ENCODE measurements around the gene P3H4.

P3H4 gene

DNA sequence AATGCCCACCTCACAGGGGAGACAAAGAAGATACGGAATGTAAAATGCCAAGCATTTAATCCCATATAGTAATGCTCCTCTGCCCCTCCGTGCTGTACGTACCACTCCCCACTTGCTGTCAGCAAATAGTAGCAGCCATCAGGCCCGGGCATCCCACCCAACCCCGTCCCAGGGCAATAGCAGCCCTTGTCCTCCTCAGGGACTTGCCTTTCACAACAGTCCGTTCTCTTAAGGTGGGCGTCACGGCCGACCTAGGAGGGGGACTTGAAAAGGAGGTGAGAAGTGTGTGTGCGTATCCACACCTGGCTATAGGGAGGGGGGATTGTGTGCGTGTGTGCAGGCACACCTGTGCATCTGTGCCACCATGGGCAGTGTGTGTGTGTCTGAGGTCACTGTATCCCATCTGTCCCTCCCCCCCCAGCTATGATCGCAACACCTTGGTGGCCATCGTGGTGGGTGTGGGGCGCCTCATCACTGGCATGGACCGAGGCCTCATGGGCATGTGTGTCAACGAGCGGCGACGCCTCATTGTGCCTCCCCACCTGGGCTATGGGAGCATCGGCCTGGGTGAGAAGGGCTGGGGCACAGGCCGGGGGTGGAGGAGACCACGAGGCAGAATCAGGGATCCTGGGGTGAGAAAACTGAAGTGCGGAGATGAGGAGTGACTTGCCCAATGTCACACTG is 5.0 kb upstream of the P3H4 start:
- Histone ChIP-seq H3K14ac (ENCODE audit: low read length) (no peak overlapping the region), H3K9ac (ENCODE audit: low read length) (no peak overlapping the region), H2AK5ac (ENCODE audit: low read length) (no peak overlapping the region), H3K23ac (ENCODE audit: low read length) (no peak overlapping the region), H2AFZ (ENCODE audit: insufficient read depth, low read length, poor library complexity) (no peak overlapping the region), H3K79me2 (ENCODE audit: control insufficient read depth, insufficient read depth, low read length, poor library complexity) (peaks cover 9% of the 10 kb centered on the region), H4K12ac (ENCODE audit: low read depth, low read length) (no peak overlapping the region), H2BK12ac (ENCODE audit: low read length) (no peak overlapping the region), H3K4me3 (ENCODE audit: low read depth, low read length) (no peak overlapping the region), H3K36me3 (ENCODE audit: control insufficient read depth in 1 of 2, insufficient read depth in 2 of 2, low read length in 2 of 2) (peaks cover 35 to 41% of the 10 kb centered on the region in 2 experiments), H3K4me2 (ENCODE audit: low read length) (no peak overlapping the region), H3K9me3 (ENCODE audit: insufficient read depth, low read depth, low read length) (no peaks in the 10 kb centered on the region), H2BK5ac (ENCODE audit: low read depth, low read length, poor library complexity) (no peak overlapping the region), H3K79me1 (ENCODE audit: low read length) (peaks cover 15% of the 10 kb centered on the region), H2BK120ac (ENCODE audit: insufficient read depth, low read length, poor library complexity) (no peak overlapping the region), H3K27ac (ENCODE audit: low read depth, low read length) (no peak overlapping the region), H4K91ac (ENCODE audit: low read depth, low read length) (no peak overlapping the region), H3K27me3 (ENCODE audit: insufficient read depth, low read length) (no peaks in the 10 kb centered on the region), H3K4me1 (ENCODE audit: control insufficient read depth in 1 of 2, insufficient read depth in 2 of 2, low read length in 2 of 2) (peaks cover 9 to 11% of the 10 kb centered on the region in 2 experiments), H4K8ac (ENCODE audit: low read depth, low read length) (no peak overlapping the region), H3K4ac (ENCODE audit: low read depth, low read length) (no peak overlapping the region), H3K18ac (ENCODE audit: low read length) (no peak overlapping the region)
- no CpG with 5 or more reads among the region's 23 CpGs for WGBS (ENCODE audit: extremely low coverage, insufficient coverage, insufficient read length)
- DNase-seq: no peak

DNA sequence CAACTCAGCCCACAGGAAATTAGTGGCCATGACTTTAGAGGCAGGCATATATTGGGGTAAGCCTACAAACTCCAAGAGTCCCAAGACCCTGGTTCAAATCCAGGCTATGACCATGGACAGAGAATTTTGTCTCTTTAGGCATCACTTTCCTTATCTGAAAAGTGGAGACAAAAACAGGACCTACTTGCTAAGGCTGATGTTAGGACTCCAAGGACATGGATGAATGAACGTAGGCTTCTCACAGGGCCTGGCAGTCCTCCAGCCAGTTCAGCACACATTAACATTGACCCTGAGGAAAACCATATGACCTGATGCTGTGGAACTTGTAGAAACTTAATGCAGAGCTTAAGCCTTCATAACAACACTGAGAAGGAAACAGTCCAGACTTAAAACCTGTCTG is 2.4 kb upstream of the P3H4 start:
- H2BK12ac ChIP-seq (ENCODE audit: low read length): no peak overlapping the region
- no peak overlapping the region for H3K23ac ChIP-seq (ENCODE audit: low read length)
- no peaks in the 10 kb centered on the region for H3K9me3 ChIP-seq (ENCODE audit: insufficient read depth, low read depth, low read length)
- no peak overlapping the region for H4K91ac ChIP-seq (ENCODE audit: low read depth, low read length)
- H3K14ac ChIP-seq (ENCODE audit: low read length): no peak overlapping the region
- no peak overlapping the region for H2BK5ac ChIP-seq (ENCODE audit: low read depth, low read length, poor library complexity)
- no peak overlapping the region for H2AFZ ChIP-seq (ENCODE audit: insufficient read depth, low read length, poor library complexity)
- peaks cover 11% of the 10 kb centered on the region for H3K79me2 ChIP-seq (ENCODE audit: control insufficient read depth, insufficient read depth, low read length, poor library complexity)
- no peak overlapping the region for H3K4me3 ChIP-seq (ENCODE audit: low read depth, low read length)
- H3K4me1 ChIP-seq (ENCODE audit: control insufficient read depth in 1 of 2, insufficient read depth in 2 of 2, low read length in 2 of 2): peaks cover 14 to 19% of the 10 kb centered on the region in 2 experiments
- no peak overlapping the region for H3K18ac ChIP-seq (ENCODE audit: low read length)
- WGBS (ENCODE audit: extremely low coverage, insufficient coverage, insufficient read length): no CpG with 5 or more reads among the region's 1 CpG
- DNase-seq: no peak
- H2BK120ac ChIP-seq (ENCODE audit: insufficient read depth, low read length, poor library complexity): no peak overlapping the region
- no peak overlapping the region for H2AK5ac ChIP-seq (ENCODE audit: low read length)
- peak overlapping the region; percentile 80 for H3K4ac ChIP-seq (ENCODE audit: low read depth, low read length)
- peaks cover 21% of the 10 kb centered on the region for H3K79me1 ChIP-seq (ENCODE audit: low read length)
- peak overlapping the region; percentile 74 for H3K4me2 ChIP-seq (ENCODE audit: low read length)
- no peak overlapping the region for H4K8ac ChIP-seq (ENCODE audit: low read depth, low read length)
- H4K12ac ChIP-seq (ENCODE audit: low read depth, low read length): no peak overlapping the region
- no peak overlapping the region for H3K27ac ChIP-seq (ENCODE audit: low read depth, low read length)
- H3K36me3 ChIP-seq (ENCODE audit: control insufficient read depth in 1 of 2, insufficient read depth in 2 of 2, low read length in 2 of 2): peaks cover 12 to 18% of the 10 kb centered on the region in 2 experiments
- no peaks in the 10 kb centered on the region for H3K27me3 ChIP-seq (ENCODE audit: insufficient read depth, low read length)
- H3K9ac ChIP-seq (ENCODE audit: low read length): no peak overlapping the region

DNA sequence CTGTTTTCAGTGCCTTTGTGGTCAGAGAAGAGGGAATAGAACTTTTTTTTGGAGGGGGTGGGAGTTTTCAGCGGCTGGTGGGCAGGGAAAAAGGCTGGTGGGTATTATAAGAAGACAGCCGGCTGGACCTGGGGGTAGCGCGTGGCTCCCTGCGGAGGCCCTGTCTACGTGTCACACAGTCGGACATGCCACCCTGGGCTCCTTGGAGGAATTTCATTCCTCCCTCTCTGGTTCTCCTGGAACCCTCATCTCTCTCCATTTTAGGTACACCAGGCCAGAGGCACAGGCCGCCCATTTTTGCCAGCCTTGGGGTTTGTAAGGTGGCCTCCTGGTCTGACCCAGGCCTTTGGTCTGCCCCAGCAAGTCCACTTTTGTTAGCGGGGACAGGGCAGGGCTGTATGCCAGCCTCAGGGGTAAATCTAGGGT is 2.0 kb upstream of the P3H4 start:
- peak overlapping the region; percentile 28 for H3K9ac ChIP-seq (ENCODE audit: low read length)
- H3K18ac ChIP-seq (ENCODE audit: low read length): peak overlapping the region; percentile 71
- H2BK5ac ChIP-seq (ENCODE audit: low read depth, low read length, poor library complexity): peak overlapping the region; percentile 47
- H3K9me3 ChIP-seq (ENCODE audit: insufficient read depth, low read depth, low read length): no peaks in the 10 kb centered on the region
- no peaks in the 10 kb centered on the region for H3K27me3 ChIP-seq (ENCODE audit: insufficient read depth, low read length)
- H3K4me1 ChIP-seq (ENCODE audit: control insufficient read depth in 1 of 2, insufficient read depth in 2 of 2, low read length in 2 of 2): peaks cover 14 to 19% of the 10 kb centered on the region in 2 experiments
- WGBS (ENCODE audit: extremely low coverage, insufficient coverage, insufficient read length): no CpG with 5 or more reads among the region's 9 CpGs
- peak overlapping the region; percentile 75 for H3K14ac ChIP-seq (ENCODE audit: low read length)
- H4K8ac ChIP-seq (ENCODE audit: low read depth, low read length): no peak overlapping the region
- peak overlapping the region; percentile 81 for H4K91ac ChIP-seq (ENCODE audit: low read depth, low read length)
- H3K79me2 ChIP-seq (ENCODE audit: control insufficient read depth, insufficient read depth, low read length, poor library complexity): peaks cover 11% of the 10 kb centered on the region
- H3K27ac ChIP-seq (ENCODE audit: low read depth, low read length): no peak overlapping the region
- H2BK12ac ChIP-seq (ENCODE audit: low read length): peak overlapping the region; percentile 53
- H3K4me3 ChIP-seq (ENCODE audit: low read depth, low read length): peak overlapping the region; percentile 81
- H3K4me2 ChIP-seq (ENCODE audit: low read length): peak overlapping the region; percentile 74
- peaks cover 7 to 14% of the 10 kb centered on the region in 2 experiments for H3K36me3 ChIP-seq (ENCODE audit: control insufficient read depth in 1 of 2, insufficient read depth in 2 of 2, low read length in 2 of 2)
- H3K23ac ChIP-seq (ENCODE audit: low read length): no peak overlapping the region
- H3K79me1 ChIP-seq (ENCODE audit: low read length): peaks cover 21% of the 10 kb centered on the region
- H2BK120ac ChIP-seq (ENCODE audit: insufficient read depth, low read length, poor library complexity): peak overlapping the region; percentile 72
- peak overlapping the region; percentile 74 for H2AK5ac ChIP-seq (ENCODE audit: low read length)
- peak overlapping the region; percentile 80 for H3K4ac ChIP-seq (ENCODE audit: low read depth, low read length)
- no peak for DNase-seq
- H4K12ac ChIP-seq (ENCODE audit: low read depth, low read length): peak overlapping the region; percentile 76
- peak overlapping the region; percentile 57 for H2AFZ ChIP-seq (ENCODE audit: insufficient read depth, low read length, poor library complexity)

- Histone ChIP-seq H2BK12ac (ENCODE audit: low read length) (peak overlapping the region; percentile 53), H3K23ac (ENCODE audit: low read length) (no peak overlapping the region), H3K36me3 (ENCODE audit: control insufficient read depth in 1 of 2, insufficient read depth in 2 of 2, low read length in 2 of 2) (peaks cover 4 to 11% of the 10 kb centered on the region in 2 experiments), H3K79me1 (ENCODE audit: low read length) (peaks cover 21% of the 10 kb centered on the region), H3K9me3 (ENCODE audit: insufficient read depth, low read depth, low read length) (no peaks in the 10 kb centered on the region), H3K4me3 (ENCODE audit: low read depth, low read length) (peak overlapping the region; percentile 81), H3K4ac (ENCODE audit: low read depth, low read length) (peak overlapping the region; percentile 80), H3K4me1 (ENCODE audit: control insufficient read depth in 1 of 2, insufficient read depth in 2 of 2, low read length in 2 of 2) (peaks cover 14 to 19% of the 10 kb centered on the region in 2 experiments), H3K4me2 (ENCODE audit: low read length) (peak overlapping the region; percentile 74), H3K9ac (ENCODE audit: low read length) (peak overlapping the region; percentile 28), H4K8ac (ENCODE audit: low read depth, low read length) (peak overlapping the region; percentile 77), H2BK120ac (ENCODE audit: insufficient read depth, low read length, poor library complexity) (peak overlapping the region; percentile 72), H3K27ac (ENCODE audit: low read depth, low read length) (peak overlapping the region; percentile 51), H3K18ac (ENCODE audit: low read length) (peak overlapping the region; percentile 71), H2AK5ac (ENCODE audit: low read length) (peak overlapping the region; percentile 74), H3K14ac (ENCODE audit: low read length) (peak overlapping the region; percentile 75), H2AFZ (ENCODE audit: insufficient read depth, low read length, poor library complexity) (peak overlapping the region; percentile 57), H2BK5ac (ENCODE audit: low read depth, low read length, poor library complexity) (peak overlapping the region; percentile 78), H4K91ac (ENCODE audit: low read depth, low read length) (peak overlapping the region; percentile 81), H4K12ac (ENCODE audit: low read depth, low read length) (peak overlapping the region; percentile 76), H3K79me2 (ENCODE audit: control insufficient read depth, insufficient read depth, low read length, poor library complexity) (peaks cover 11% of the 10 kb centered on the region), H3K27me3 (ENCODE audit: insufficient read depth, low read length) (no peaks in the 10 kb centered on the region)
- WGBS (ENCODE audit: extremely low coverage, insufficient coverage, insufficient read length): no CpG with 5 or more reads among the region's 12 CpGs
- DNase-seq: no peak
Observed at GRCh38 chr17:41813152-41813680, 1.5 kb upstream of the P3H4 start.

Measured in trophoblast cell (in vitro differentiated cells and primary cell).